Pancreas (tissue), 10 donors: ENCODE measurements around the gene HIVEP3. TPM values are rescaled to one million over a fixed set of nuclear protein-coding genes. Genes with fewer than 3 reads are reported as not detected.

Source experiments
- ATAC-seq, 4 donors: fragments of 200-7000 bp; cut with Tn5 transposase; one replicate each; pipeline versions ENCODE4 v1.8.0 to v1.9.1; 2020; ENCODE audit warnings: mild to moderate bottlenecking in 4 of 4, moderate library complexity in 4 of 4
- DNase-seq, 6 donors: peaks; one replicate each; pipeline ENCODE4 v3.0.0-alpha.2; 2020
- FAIRE-seq: peaks from 2 replicates; lab custom pipeline; 2012; peaks lifted over from hg19 to GRCh38; lab: Jason Lieb, UNC
- H3K27ac ChIP-seq, 4 donors: fragments of 200-600 bp; sonication (generic); 1 replicate in 3 of 4; 2 replicates in 1 of 4; pipeline versions ENCODE4 v1.5.0 to v1.8.0; 2020
- H3K27me3 ChIP-seq, 4 donors: fragments of 200-600 bp; one replicate each; pipeline ENCODE4 v1.8.0; 2021
- H3K36me3 ChIP-seq, 3 donors: fragments of 200-600 bp; sonication (generic) in 1 of 3; one replicate each; pipeline versions ENCODE4 v1.5.0 to v1.8.0; 2020 to 2021
- H3K4me1 ChIP-seq, 3 donors: fragments of 200-600 bp; one replicate each; pipeline ENCODE4 v1.8.0; 2021
- H3K4me3 ChIP-seq, 4 donors: fragments of 200-600 bp; sonication (generic) in 2 of 4; one replicate each; pipeline versions ENCODE4 v1.5.0 to v1.8.0; 2020 to 2021
- H3K9me3 ChIP-seq, 4 donors: fragments of 200-600 bp; one replicate each; pipeline ENCODE4 v1.8.0; 2021
- CTCF ChIP-seq, 4 donors: fragments of 200-600 bp; sonication (generic) in 3 of 4; IDR thresholded peaks; one replicate each; pipeline versions ENCODE4 v1.5.0 to v1.8.0; 2021; ENCODE audit warnings: antibody characterized with exemption in 4 of 4
- WGBS, 2 donors: extraction: QIAGEN DNeasy Blood & Tissue Kit; methylation state at CpG; one replicate each; pipeline ENCODE4 v1.1.7; 2013; 5-methylcytosine and 5-hydroxymethylcytosine counted together
- intact Hi-C, 3 donors: fragments of 100-400 bp; cut with DNase I; formaldehyde crosslinking; loops; one replicate each; pipeline versions ENCODE4 v1.11.1 to v1.14.2; 2022
- polyA plus RNA-seq, 2 donors: library from polyadenylated mRNA; stranded (reverse); fragments of 200-250 nt; gene quantifications; one replicate each; pipeline ENCODE4 v1.2.3, GENCODE V29; 2013
- total RNA-seq, 6 donors: library from RNA; stranded (reverse); fragmentation: NEBNext Ultra II Directional in 4 of 6; extraction: Animal tissue kit (Norgen Biotek cat#: 25700) in 4 of 6; gene quantifications; one replicate each; pipeline versions ENCODE4 v1.2.1 to v1.2.4, GENCODE V29; 2021 to 2023
- donor health status: healthy with polysubstance abuse.
- donor health status: DM: no; HTN: no; CAD: no; lungs with moderate emphysema.
- donor health status: DM: no; HTN: no; CAD: no.
- donor health status: control.
- donor health status: control.
- donor health status: Bipolar disorder and iron deficiency.
- donor health status: DM: yes; HTN: yes; CAD: no.
- donor health status: DM: no; HTN: no; CAD: no.
- donor health status: DM: no; HTN: no; CAD: no.
- donor health status: DM: yes; HTN: yes; CAD: no.

HIVEP3 gene
- total and polyA plus RNA-seq, 8 donors: 2.7 to 5.0 (median 3.1) TPM

GRCh38 chr1:41613689-41614574, 304.8 kb downstream of the HIVEP3 start:
- peaks cover 0 to 10% (median 8%) of the 10 kb centered on the region in 3 donors for H3K4me1 ChIP-seq
- no peak for ATAC-seq
- intact Hi-C loops: no loop called here
- H3K9me3 ChIP-seq: no peaks in the 10 kb centered on the region
- no peaks in the 10 kb centered on the region for H3K27me3 ChIP-seq
- no peak for DNase-seq
- no peak for TF ChIP-seq CTCF (IDR thresholded peaks at IDR 0.05)
- WGBS, 2 donors: 88 to 95% methylated on average over 10 of the region's 10 CpGs
- no peak overlapping the region for H3K27ac ChIP-seq
- no peak overlapping the region for H3K4me3 ChIP-seq
- no peak for FAIRE-seq
- no peaks in the 10 kb centered on the region for H3K36me3 ChIP-seq

GRCh38 chr1:41612953-41613352, 305.8 kb downstream of the HIVEP3 start:
- H3K36me3 ChIP-seq: no peaks in the 10 kb centered on the region
- DNase-seq: no peak
- no peak overlapping the region for H3K4me3 ChIP-seq
- H3K9me3 ChIP-seq: no peaks in the 10 kb centered on the region
- peaks cover 0 to 4% (median 2%) of the 10 kb centered on the region in 3 donors for H3K4me1 ChIP-seq
- H3K27me3 ChIP-seq: no peaks in the 10 kb centered on the region
- intact Hi-C loops: no loop called here
- H3K27ac ChIP-seq: no peak overlapping the region
- ATAC-seq: no peak
- FAIRE-seq: no peak
- WGBS, 2 donors: 94% methylated on average over 9 of the region's 9 CpGs
- no peak for TF ChIP-seq CTCF (IDR thresholded peaks at IDR 0.05)

- WGBS, 2 donors: 92 to 95% methylated on average over 6 of the region's 6 CpGs
- H3K36me3 ChIP-seq: no peaks in the 10 kb centered on the region
- FAIRE-seq (no peak), ATAC-seq (no peak), DNase-seq (no peak)
- intact Hi-C loops: no loop called here
- no peak for TF ChIP-seq CTCF (IDR thresholded peaks at IDR 0.05)
- no peaks in the 10 kb centered on the region for H3K9me3 ChIP-seq
- no peaks in the 10 kb centered on the region for H3K4me1 ChIP-seq
- no peaks in the 10 kb centered on the region for H3K27me3 ChIP-seq
- H3K4me3 ChIP-seq: no peak overlapping the region
- H3K27ac ChIP-seq: no peak overlapping the region
Observed at GRCh38 chr1:41611932-41612450, 306.7 kb downstream of the HIVEP3 start.

- TF ChIP-seq CTCF (IDR thresholded peaks at IDR 0.05): no peak
- ATAC-seq (peak in 2 of 4 donors; percentile 22 to 36), FAIRE-seq (no peak), DNase-seq (no peak)
- Histone ChIP-seq H3K27me3 (no peaks in the 10 kb centered on the region), H3K4me3 (no peak overlapping the region), H3K4me1 (no peaks in the 10 kb centered on the region), H3K9me3 (no peaks in the 10 kb centered on the region), H3K36me3 (no peaks in the 10 kb centered on the region), H3K27ac (no peak overlapping the region)
- intact Hi-C loops: no loop called here
- WGBS, 2 donors: 81% methylated on average over 17 of the region's 17 CpGs
Observed at GRCh38 chr1:41611068-41611931, 307.4 kb downstream of the HIVEP3 start.
